ENCODE measurements around the gene SLC6A15. TPM values are rescaled to one million over a fixed set of nuclear protein-coding genes. Genes with fewer than 3 reads are reported as not detected.

Gene SLC6A15
- not detected in 2 replicates for total RNA-seq (2014; rRNA removed; shearing (Covaris generic); ENCODE audit: low replicate concordance)

GRCh38 chr12:84912198-84913128 lies at the start of gene SLC6A15:
Gene SLC6A15 (minus strand): TSS chr12:84912799. CDS start chr12:84892120, 20,679 bp downstream.
- H3K27me3 ChIP-seq (ENCODE audit: low read length), result no peaks in the 10 kb centered on the region
- H2AFZ ChIP-seq (ENCODE audit: low read length), result no peak within 1 kb of the TSS
- H3K4me1 ChIP-seq (ENCODE audit: low read length), result no peaks in the 10 kb centered on the region
- H3K4me2 ChIP-seq (ENCODE audit: low read depth, low read length, poor library complexity, severe bottlenecking), result no peak within 1 kb of the TSS
- H3K4me3 ChIP-seq (ENCODE audit: low read length), result no peak within 1 kb of the TSS
- H3K9ac ChIP-seq (ENCODE audit: low read length), result no peak within 1 kb of the TSS
- no peak for DNase-seq
- H3K27ac ChIP-seq (ENCODE audit: low read length), result no peak within 1 kb of the TSS
- H3K9me3 ChIP-seq (ENCODE audit: low read length), result peaks cover 4% of the 10 kb centered on the region; the same call in 1 of the 2 replicates
- no peaks in the 10 kb centered on the region for H3K79me2 ChIP-seq (ENCODE audit: low read length)
- H3K36me3 ChIP-seq (ENCODE audit: insufficient read depth, low read length), result no peaks in the 10 kb centered on the region
- no peaks in the 10 kb centered on the region for H3K9me2 ChIP-seq (replicated peaks; ENCODE audit: insufficient read depth, low read length)
- no peaks in the 10 kb centered on the region for H4K20me1 ChIP-seq (ENCODE audit: insufficient read depth, low read depth, low read length)

- Histone ChIP-seq H3K27ac (ENCODE audit: low read length) (no peak overlapping the region), H3K9me2 (replicated peaks; ENCODE audit: insufficient read depth, low read length) (no peaks in the 10 kb centered on the region), H3K9me3 (ENCODE audit: low read length) (peaks cover 13% of the 10 kb centered on the region; the same call in 1 of the 2 replicates), H2AFZ (ENCODE audit: low read length) (no peak overlapping the region), H4K20me1 (ENCODE audit: insufficient read depth, low read depth, low read length) (no peaks in the 10 kb centered on the region), H3K4me3 (ENCODE audit: low read length) (no peak overlapping the region), H3K4me2 (ENCODE audit: low read depth, low read length, poor library complexity, severe bottlenecking) (no peak overlapping the region), H3K27me3 (ENCODE audit: low read length) (no peaks in the 10 kb centered on the region), H3K36me3 (ENCODE audit: insufficient read depth, low read length) (no peaks in the 10 kb centered on the region), H3K4me1 (ENCODE audit: low read length) (no peaks in the 10 kb centered on the region), H3K9ac (ENCODE audit: low read length) (no peak overlapping the region), H3K79me2 (ENCODE audit: low read length) (no peaks in the 10 kb centered on the region)
- no peak for DNase-seq
Observed at GRCh38 chr12:84960918-84961317, 48.3 kb upstream of the SLC6A15 start.

- Histone ChIP-seq H3K27ac (ENCODE audit: low read length) (no peak overlapping the region), H3K79me2 (ENCODE audit: low read length) (no peaks in the 10 kb centered on the region), H3K9me3 (ENCODE audit: low read length) (no peaks in the 10 kb centered on the region), H3K4me2 (ENCODE audit: low read depth, low read length, poor library complexity, severe bottlenecking) (no peak overlapping the region), H3K4me3 (ENCODE audit: low read length) (no peak overlapping the region), H3K9me2 (replicated peaks; ENCODE audit: insufficient read depth, low read length) (no peaks in the 10 kb centered on the region), H3K36me3 (ENCODE audit: insufficient read depth, low read length) (no peaks in the 10 kb centered on the region), H2AFZ (ENCODE audit: low read length) (no peak overlapping the region), H3K4me1 (ENCODE audit: low read length) (no peaks in the 10 kb centered on the region), H3K9ac (ENCODE audit: low read length) (no peak overlapping the region), H4K20me1 (ENCODE audit: insufficient read depth, low read depth, low read length) (no peaks in the 10 kb centered on the region), H3K27me3 (ENCODE audit: low read length) (no peaks in the 10 kb centered on the region)
- no peak for DNase-seq
Observed at GRCh38 chr12:84955298-84955697, 42.7 kb upstream of the SLC6A15 start.

GRCh38 chr12:84954415-84954814 lies 41.8 kb upstream of the SLC6A15 start:
- H4K20me1 ChIP-seq (ENCODE audit: insufficient read depth, low read depth, low read length), result no peaks in the 10 kb centered on the region
- H3K9me2 ChIP-seq (replicated peaks; ENCODE audit: insufficient read depth, low read length), result no peaks in the 10 kb centered on the region
- no peak for DNase-seq
- no peak overlapping the region for H3K9ac ChIP-seq (ENCODE audit: low read length)
- no peak overlapping the region for H3K4me2 ChIP-seq (ENCODE audit: low read depth, low read length, poor library complexity, severe bottlenecking)
- H2AFZ ChIP-seq (ENCODE audit: low read length), result no peak overlapping the region
- H3K9me3 ChIP-seq (ENCODE audit: low read length), result no peaks in the 10 kb centered on the region
- no peak overlapping the region for H3K4me3 ChIP-seq (ENCODE audit: low read length)
- H3K27me3 ChIP-seq (ENCODE audit: low read length), result no peaks in the 10 kb centered on the region
- no peak overlapping the region for H3K27ac ChIP-seq (ENCODE audit: low read length)
- no peaks in the 10 kb centered on the region for H3K36me3 ChIP-seq (ENCODE audit: insufficient read depth, low read length)
- no peaks in the 10 kb centered on the region for H3K79me2 ChIP-seq (ENCODE audit: low read length)
- H3K4me1 ChIP-seq (ENCODE audit: low read length), result no peaks in the 10 kb centered on the region

GRCh38 chr12:84950971-84951546 lies 38.5 kb upstream of the SLC6A15 start:
- no peaks in the 10 kb centered on the region for H4K20me1 ChIP-seq (ENCODE audit: insufficient read depth, low read depth, low read length)
- no peaks in the 10 kb centered on the region for H3K36me3 ChIP-seq (ENCODE audit: insufficient read depth, low read length)
- H3K9me3 ChIP-seq (ENCODE audit: low read length), result 0 out of 2 replicates have a peak, but pooled peaks cover 3% of the 10 kb centered on the region
- DNase-seq, result no peak
- no peaks in the 10 kb centered on the region for H3K9me2 ChIP-seq (replicated peaks; ENCODE audit: insufficient read depth, low read length)
- H3K4me2 ChIP-seq (ENCODE audit: low read depth, low read length, poor library complexity, severe bottlenecking), result no peak overlapping the region
- H3K4me1 ChIP-seq (ENCODE audit: low read length), result no peaks in the 10 kb centered on the region
- H2AFZ ChIP-seq (ENCODE audit: low read length), result no peak overlapping the region
- H3K79me2 ChIP-seq (ENCODE audit: low read length), result no peaks in the 10 kb centered on the region
- H3K27ac ChIP-seq (ENCODE audit: low read length), result no peak overlapping the region
- H3K4me3 ChIP-seq (ENCODE audit: low read length), result no peak overlapping the region
- H3K9ac ChIP-seq (ENCODE audit: low read length), result no peak overlapping the region
- no peaks in the 10 kb centered on the region for H3K27me3 ChIP-seq (ENCODE audit: low read length)

- Histone ChIP-seq H3K79me2 (ENCODE audit: low read length) (no peaks in the 10 kb centered on the region), H3K27ac (ENCODE audit: low read length) (no peak overlapping the region), H3K4me1 (ENCODE audit: low read length) (no peaks in the 10 kb centered on the region), H3K27me3 (ENCODE audit: low read length) (no peaks in the 10 kb centered on the region), H3K4me2 (ENCODE audit: low read depth, low read length, poor library complexity, severe bottlenecking) (no peak overlapping the region), H2AFZ (ENCODE audit: low read length) (no peak overlapping the region), H3K9me3 (ENCODE audit: low read length) (0 out of 2 replicates have a peak, but pooled peaks cover 3% of the 10 kb centered on the region), H3K9me2 (replicated peaks; ENCODE audit: insufficient read depth, low read length) (no peaks in the 10 kb centered on the region), H3K4me3 (ENCODE audit: low read length) (no peak overlapping the region), H3K36me3 (ENCODE audit: insufficient read depth, low read length) (no peaks in the 10 kb centered on the region), H4K20me1 (ENCODE audit: insufficient read depth, low read depth, low read length) (no peaks in the 10 kb centered on the region), H3K9ac (ENCODE audit: low read length) (no peak overlapping the region)
- no peak for DNase-seq
Observed at GRCh38 chr12:84946753-84947152, 34.2 kb upstream of the SLC6A15 start.

- Histone ChIP-seq H3K9me3 (ENCODE audit: low read length) (peaks cover 9% of the 10 kb centered on the region; the same call in 1 of the 2 replicates), H3K27me3 (ENCODE audit: low read length) (no peaks in the 10 kb centered on the region), H3K4me3 (ENCODE audit: low read length) (no peak overlapping the region), H2AFZ (ENCODE audit: low read length) (no peak overlapping the region), H4K20me1 (ENCODE audit: insufficient read depth, low read depth, low read length) (no peaks in the 10 kb centered on the region), H3K9ac (ENCODE audit: low read length) (no peak overlapping the region), H3K4me2 (ENCODE audit: low read depth, low read length, poor library complexity, severe bottlenecking) (no peak overlapping the region), H3K9me2 (replicated peaks; ENCODE audit: insufficient read depth, low read length) (no peaks in the 10 kb centered on the region), H3K79me2 (ENCODE audit: low read length) (no peaks in the 10 kb centered on the region), H3K36me3 (ENCODE audit: insufficient read depth, low read length) (no peaks in the 10 kb centered on the region), H3K27ac (ENCODE audit: low read length) (no peak overlapping the region), H3K4me1 (ENCODE audit: low read length) (no peaks in the 10 kb centered on the region)
- DNase-seq, result no peak
Observed at GRCh38 chr12:84937415-84937814, 24.8 kb upstream of the SLC6A15 start.

GRCh38 chr12:84929501-84929900 lies 16.9 kb upstream of the SLC6A15 start:
- H3K27ac ChIP-seq (ENCODE audit: low read length), result no peak overlapping the region
- peaks cover 12% of the 10 kb centered on the region; the same call in 1 of the 2 replicates for H3K9me3 ChIP-seq (ENCODE audit: low read length)
- DNase-seq, result no peak
- H3K79me2 ChIP-seq (ENCODE audit: low read length), result no peaks in the 10 kb centered on the region
- no peaks in the 10 kb centered on the region for H3K4me1 ChIP-seq (ENCODE audit: low read length)
- no peak overlapping the region for H3K4me3 ChIP-seq (ENCODE audit: low read length)
- H3K4me2 ChIP-seq (ENCODE audit: low read depth, low read length, poor library complexity, severe bottlenecking), result no peak overlapping the region
- H4K20me1 ChIP-seq (ENCODE audit: insufficient read depth, low read depth, low read length), result no peaks in the 10 kb centered on the region
- H2AFZ ChIP-seq (ENCODE audit: low read length), result no peak overlapping the region
- no peaks in the 10 kb centered on the region for H3K36me3 ChIP-seq (ENCODE audit: insufficient read depth, low read length)
- H3K9me2 ChIP-seq (replicated peaks; ENCODE audit: insufficient read depth, low read length), result no peaks in the 10 kb centered on the region
- H3K27me3 ChIP-seq (ENCODE audit: low read length), result no peaks in the 10 kb centered on the region
- H3K9ac ChIP-seq (ENCODE audit: low read length), result no peak overlapping the region

Measured in Karpas-422 (cell line).